Vagina (tissue), 2 donors: Measurements from ENCODE around the gene SLC5A12.

ENCODE experiments used
- POLR2A ChIP-seq, 2 donors: fragments of 450-650 bp; IDR thresholded peaks; one replicate each; pipeline ENCODE4 v1.6.1; 2017; ENCODE audit warnings: antibody characterized with exemption in 2 of 2, mild to moderate bottlenecking in 2 of 2, moderate library complexity in 2 of 2
- POLR2AphosphoS5 ChIP-seq, 2 donors: sonication (generic); formaldehyde crosslinking; IDR thresholded peaks; one replicate each; pipeline ENCODE4 v1.9.0; 2017; ENCODE audit warnings: antibody characterized with exemption in 2 of 2, mild to moderate bottlenecking in 2 of 2, low read depth in 1 of 2; ENCODE audit not compliant: insufficient read depth in 1 of 2
- TF ChIP-seq, protein P1 (sequence below), 3 experiments: fragments of 450-650 bp in 2 of 3; fragments of 200-600 bp in 1 of 3; sonication (generic) in 1 of 3; IDR thresholded peaks; one replicate each; pipeline ENCODE4 v1.5.1; 2017 to 2019; ENCODE audit warnings: antibody characterized with exemption in 3 of 3, mild to moderate bottlenecking in 2 of 3, moderate library complexity in 2 of 3

- TF ChIP-seq, protein P1, sequence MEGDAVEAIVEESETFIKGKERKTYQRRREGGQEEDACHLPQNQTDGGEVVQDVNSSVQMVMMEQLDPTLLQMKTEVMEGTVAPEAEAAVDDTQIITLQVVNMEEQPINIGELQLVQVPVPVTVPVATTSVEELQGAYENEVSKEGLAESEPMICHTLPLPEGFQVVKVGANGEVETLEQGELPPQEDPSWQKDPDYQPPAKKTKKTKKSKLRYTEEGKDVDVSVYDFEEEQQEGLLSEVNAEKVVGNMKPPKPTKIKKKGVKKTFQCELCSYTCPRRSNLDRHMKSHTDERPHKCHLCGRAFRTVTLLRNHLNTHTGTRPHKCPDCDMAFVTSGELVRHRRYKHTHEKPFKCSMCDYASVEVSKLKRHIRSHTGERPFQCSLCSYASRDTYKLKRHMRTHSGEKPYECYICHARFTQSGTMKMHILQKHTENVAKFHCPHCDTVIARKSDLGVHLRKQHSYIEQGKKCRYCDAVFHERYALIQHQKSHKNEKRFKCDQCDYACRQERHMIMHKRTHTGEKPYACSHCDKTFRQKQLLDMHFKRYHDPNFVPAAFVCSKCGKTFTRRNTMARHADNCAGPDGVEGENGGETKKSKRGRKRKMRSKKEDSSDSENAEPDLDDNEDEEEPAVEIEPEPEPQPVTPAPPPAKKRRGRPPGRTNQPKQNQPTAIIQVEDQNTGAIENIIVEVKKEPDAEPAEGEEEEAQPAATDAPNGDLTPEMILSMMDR (IDR thresholded peaks at IDR 0.05): no peak
- TF ChIP-seq POLR2AphosphoS5 (IDR thresholded peaks at IDR 0.05; ENCODE audit: insufficient read depth in 1 of 2, low read depth in 1 of 2) (no peak), POLR2A (IDR thresholded peaks at IDR 0.05) (no peak)
Observed at GRCh38 chr11:26769027-26769426, 47.2 kb upstream of the SLC5A12 start.
